HCT116 (cell line): ENCODE data around the gene LTA4H. TPM values are rescaled to one million over a fixed set of nuclear protein-coding genes. Genes with fewer than 3 reads are reported as not detected.

ENCODE experiments used
- ATAC-seq: fragments of 200-7000 bp; cut with Tn5 transposase; 2 replicates; pipeline ENCODE4 v1.9.1; 2020; ENCODE audit warnings: mild to moderate bottlenecking, moderate library complexity
- BruUV-seq: library from RNA; stranded (reverse); fragments of 400-500 nt; replicated peaks from 2 replicates; lab custom pipeline; 2021; lab: Mats Ljungman, UMichigan
- CTCF ChIA-PET: fragments of 300-600 bp; sonication (Branson Sonifier 250); formaldehyde crosslinking; loops from one replicate; lab custom pipeline; 2021; ENCODE audit warnings: antibody characterized with exemption; lab: Charles Lee
- POLR2A ChIA-PET: fragments of 300-600, 350-600 bp; sonication (Branson Sonifier 250); formaldehyde crosslinking; loops from one replicate; lab custom pipeline; 2021; ENCODE audit warnings: antibody characterized with exemption; lab: Charles Lee
- RAD21 ChIA-PET, 2 experiments: fragments of 300-600 bp; sonication (Branson Sonifier 250); formaldehyde crosslinking; loops; one replicate each; lab custom pipeline; 2023; ENCODE audit warnings: low total read pairs in 2 of 2; ENCODE audit not compliant: uncharacterized antibody in 2 of 2, unreplicated experiment in 2 of 2, low non-redundant PET in 1 of 2; lab: Charles Lee
- DNase-seq: peaks from one replicate; pipeline ENCODE4 v3.0.0-alpha.2; 2010; ENCODE audit warnings: low read depth, low spot score
- H2AFZ ChIP-seq: fragments of 200-600 bp; shearing (Covaris generic), sonication (generic); 2 replicates; pipeline ENCODE4 v1.6.1; 2017; ENCODE audit warnings: low read depth, mixed run types, mixed read lengths, antibody characterized with exemption, low read length; ENCODE audit not compliant: poor library complexity, severe bottlenecking
- H3K27ac ChIP-seq: 2 replicates; pipeline ENCODE4 v1.5.1; 2012; ENCODE audit warnings: low read depth, low read length
- H3K27me3 ChIP-seq: fragments of 200-600 bp; sonication (generic); 2 replicates; pipeline ENCODE4 v1.6.1; 2016; ENCODE audit warnings: mixed run types, low read length, mixed read lengths; ENCODE audit not compliant: insufficient read depth
- H3K36me3 ChIP-seq, 2 experiments: fragments of 200-500 bp in 1 of 2; fragments of 200-600 bp in 1 of 2; sonication (Bioruptor generic) in 1 of 2; sonication (generic) in 1 of 2; 2 replicates each; pipeline versions ENCODE4 v1.5.1 to v1.6.1; 2014 to 2016; ENCODE audit warnings: low read length in 2 of 2, inconsistent platforms in 1 of 2, mixed read lengths in 1 of 2, mixed run types in 1 of 2; ENCODE audit not compliant: insufficient read depth in 2 of 2, control insufficient read depth in 1 of 2
- H3K4me1 ChIP-seq, 2 experiments: fragments of 200-600 bp in 1 of 2; sonication (generic) in 1 of 2; 2 replicates each; pipeline versions ENCODE4 v1.5.1 to v1.6.1; 2012 to 2017; ENCODE audit warnings: low read length in 2 of 2, inconsistent platforms in 1 of 2, mild to moderate bottlenecking in 1 of 2, mixed read lengths in 1 of 2, mixed run types in 1 of 2, moderate library complexity in 1 of 2; ENCODE audit not compliant: insufficient read depth in 2 of 2, control insufficient read depth in 1 of 2
- H3K4me2 ChIP-seq: fragments of 200-600 bp; sonication (generic); 2 replicates; pipeline ENCODE4 v1.6.1; 2017; ENCODE audit warnings: mixed run types, low read length, mixed read lengths
- H3K4me3 ChIP-seq, 2 experiments: fragments of 200-600 bp in 1 of 2; sonication (generic) in 1 of 2; replicated peaks in 1 of 2; 2 replicates each; pipeline ENCODE4 v1.5.1; 2011 to 2016; ENCODE audit warnings: low read length in 2 of 2, control low read depth in 1 of 2, low read depth in 1 of 2, mild to moderate bottlenecking in 1 of 2, mixed read lengths in 1 of 2, mixed run types in 1 of 2
- H3K79me2 ChIP-seq: fragments of 200-600 bp; sonication (generic); 2 replicates; pipeline ENCODE4 v1.6.1; 2017; ENCODE audit warnings: mild to moderate bottlenecking, mixed run types, low read length, moderate library complexity, mixed read lengths; ENCODE audit not compliant: insufficient read depth
- H3K9ac ChIP-seq: fragments of 200-600 bp; sonication (generic); 2 replicates; pipeline ENCODE4 v1.6.1; 2016; ENCODE audit warnings: low read length, mixed read lengths
- H3K9me2 ChIP-seq: fragments of 200-600 bp; sonication (generic), shearing (Covaris generic); 2 replicates; pipeline ENCODE4 v1.6.1; 2017; ENCODE audit warnings: mixed run types, mild to moderate bottlenecking, moderate library complexity; ENCODE audit not compliant: insufficient read depth
- H3K9me3 ChIP-seq, 2 experiments: fragments of 200-500 bp in 1 of 2; fragments of 200-600 bp in 1 of 2; sonication (Bioruptor generic) in 1 of 2; sonication (generic) in 1 of 2; 2 replicates each; pipeline ENCODE4 v1.6.1; 2014 to 2017; ENCODE audit warnings: low read length in 2 of 2, mixed read lengths in 2 of 2, inconsistent platforms in 1 of 2, low read depth in 1 of 2, mild to moderate bottlenecking in 1 of 2, mixed run types in 1 of 2, moderate library complexity in 1 of 2; ENCODE audit not compliant: control insufficient read depth in 1 of 2, insufficient read depth in 1 of 2
- H4K20me1 ChIP-seq: fragments of 200-600 bp; sonication (generic), shearing (Covaris generic); 2 replicates; pipeline ENCODE4 v1.6.1; 2017; ENCODE audit warnings: mixed run types, mild to moderate bottlenecking, moderate library complexity; ENCODE audit not compliant: insufficient read depth
- CBX3 ChIP-seq: IDR thresholded peaks from 2 replicates; pipeline ENCODE4 v1.6.1; 2012; ENCODE audit warnings: low read depth
- CEBPB ChIP-seq: IDR thresholded peaks from 2 replicates; pipeline ENCODE4 v1.6.1; 2012; ENCODE audit warnings: low read depth
- EGR1 ChIP-seq: IDR thresholded peaks from 2 replicates; pipeline ENCODE4 v1.6.1; 2012; ENCODE audit warnings: low read depth
- EZH2phosphoT487 ChIP-seq: fragments of 200-600 bp; IDR thresholded peaks from 2 replicates; pipeline ENCODE4 v1.6.1; 2018; ENCODE audit warnings: antibody characterized with exemption, borderline replicate concordance
- FOSL1 ChIP-seq: IDR thresholded peaks from 2 replicates; pipeline ENCODE4 v1.6.1; 2012; ENCODE audit warnings: low read depth
- MAX ChIP-seq: IDR thresholded peaks from 2 replicates; pipeline ENCODE4 v1.6.1; 2012
- POLR2A ChIP-seq: IDR thresholded peaks from 2 replicates; pipeline ENCODE4 v1.7.0; 2011; ENCODE audit warnings: borderline replicate concordance; ENCODE audit not compliant: insufficient read depth, insufficient read length; ENCODE audit errors: extremely low read depth
- POLR2AphosphoS5 ChIP-seq: IDR thresholded peaks from 2 replicates; pipeline ENCODE4 v1.6.1; 2011; ENCODE audit warnings: mild to moderate bottlenecking, low read depth, low read length, moderate library complexity
- RAD21 ChIP-seq: IDR thresholded peaks from 2 replicates; pipeline ENCODE4 v1.6.1; 2012; ENCODE audit warnings: low read depth, mild to moderate bottlenecking
- SIN3A ChIP-seq: IDR thresholded peaks from 2 replicates; pipeline ENCODE4 v1.6.1; 2012; ENCODE audit warnings: low read depth
- YY1 ChIP-seq: IDR thresholded peaks from 2 replicates; pipeline ENCODE4 v1.6.1; 2011; ENCODE audit warnings: low read length, low read depth, moderate library complexity, mild to moderate bottlenecking; ENCODE audit not compliant: insufficient replicate concordance; ENCODE audit errors: extremely low read depth
- ZBTB33 ChIP-seq: IDR thresholded peaks from 2 replicates; pipeline ENCODE4 v1.6.1; 2011; ENCODE audit warnings: mild to moderate bottlenecking, low read length, moderate library complexity; ENCODE audit not compliant: insufficient replicate concordance; ENCODE audit errors: extremely low read depth
- ZFX ChIP-seq: fragments of 450-650 bp; IDR thresholded peaks from 2 replicates; pipeline ENCODE4 v1.6.1; 2017
- intact Hi-C: fragments of 100-400 bp; cut with micrococcal nuclease; formaldehyde crosslinking; loops from 2 replicates; pipeline ENCODE4 v1.10.0; 2022
- total RNA-seq: library from RNA; stranded (reverse); gene quantifications from one replicate; pipeline ENCODE4 v1.2.1, GENCODE V29; 2021; ENCODE audit not compliant: unreplicated experiment
- TF ChIP-seq, protein P1 (sequence below), 3 experiments: fragments of 200-600 bp in 1 of 3; sonication (generic) in 1 of 3; IDR thresholded peaks in 2 of 3; conservative IDR thresholded peaks in 1 of 3; 2 replicates each; pipeline ENCODE4 v1.5.1; 2012 to 2017; ENCODE audit warnings: low read depth in 2 of 3, low read length in 2 of 3, antibody characterized with exemption in 1 of 3, borderline replicate concordance in 1 of 3, control low read depth in 1 of 3, mild to moderate bottlenecking in 1 of 3, mixed read lengths in 1 of 3, mixed run types in 1 of 3, moderate library complexity in 1 of 3; ENCODE audit not compliant: insufficient read depth in 1 of 3
- TF ChIP-seq, protein P2 (sequence below): IDR thresholded peaks from 2 replicates; pipeline ENCODE4 v1.6.1; 2012

Gene LTA4H
- total RNA-seq, 1 experiment from 2014 or later = 163 TPM

DNA sequence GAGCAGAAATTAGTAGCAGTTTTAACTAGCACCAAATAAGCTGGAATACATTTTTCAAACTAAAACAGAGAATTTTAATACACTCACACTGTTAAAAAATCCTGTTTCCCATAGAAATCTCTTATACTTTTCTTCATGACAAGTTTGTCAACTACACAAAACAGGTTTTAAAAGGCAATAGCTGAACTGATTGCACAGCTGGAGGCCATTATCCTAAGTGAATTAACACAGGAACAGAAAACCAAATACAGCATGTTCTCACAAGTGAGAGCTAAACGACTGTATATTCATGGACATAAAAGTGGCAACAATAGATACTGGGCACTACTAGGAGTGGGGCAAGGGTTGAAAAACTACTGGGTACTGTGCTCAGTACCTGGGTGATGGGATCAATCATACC, 27.7 kb downstream of the LTA4H start:
- RAD21 ChIA-PET = no interaction called here
- no peak overlapping the region for H3K4me2 ChIP-seq
- H3K27ac ChIP-seq = no peak overlapping the region
- H3K9ac ChIP-seq = no peak overlapping the region
- CTCF ChIA-PET = interaction anchor here (1.0 kb wide), 1 partner anchor 9 kb away, joined by 4 read pairs; no protein-coding TSS in a partner anchor
- H3K4me3 ChIP-seq = no peak overlapping the region
- no peaks in the 10 kb centered on the region for H3K79me2 ChIP-seq
- H2AFZ ChIP-seq = no peak overlapping the region
- POLR2A ChIA-PET = no interaction called here
- DNase-seq = no peak
- no peaks in the 10 kb centered on the region for H3K4me1 ChIP-seq
- H4K20me1 ChIP-seq = no peaks in the 10 kb centered on the region
- ATAC-seq = no peak
- TF ChIP-seq, protein P1, sequence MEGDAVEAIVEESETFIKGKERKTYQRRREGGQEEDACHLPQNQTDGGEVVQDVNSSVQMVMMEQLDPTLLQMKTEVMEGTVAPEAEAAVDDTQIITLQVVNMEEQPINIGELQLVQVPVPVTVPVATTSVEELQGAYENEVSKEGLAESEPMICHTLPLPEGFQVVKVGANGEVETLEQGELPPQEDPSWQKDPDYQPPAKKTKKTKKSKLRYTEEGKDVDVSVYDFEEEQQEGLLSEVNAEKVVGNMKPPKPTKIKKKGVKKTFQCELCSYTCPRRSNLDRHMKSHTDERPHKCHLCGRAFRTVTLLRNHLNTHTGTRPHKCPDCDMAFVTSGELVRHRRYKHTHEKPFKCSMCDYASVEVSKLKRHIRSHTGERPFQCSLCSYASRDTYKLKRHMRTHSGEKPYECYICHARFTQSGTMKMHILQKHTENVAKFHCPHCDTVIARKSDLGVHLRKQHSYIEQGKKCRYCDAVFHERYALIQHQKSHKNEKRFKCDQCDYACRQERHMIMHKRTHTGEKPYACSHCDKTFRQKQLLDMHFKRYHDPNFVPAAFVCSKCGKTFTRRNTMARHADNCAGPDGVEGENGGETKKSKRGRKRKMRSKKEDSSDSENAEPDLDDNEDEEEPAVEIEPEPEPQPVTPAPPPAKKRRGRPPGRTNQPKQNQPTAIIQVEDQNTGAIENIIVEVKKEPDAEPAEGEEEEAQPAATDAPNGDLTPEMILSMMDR (IDR thresholded peaks at IDR 0.05 in 2 of 3, conservative IDR thresholded peaks at IDR 0.05 in 1 of 3; ENCODE audit: borderline replicate concordance in 1 of 3, insufficient read depth in 1 of 3, low read depth in 2 of 3, low read length in 2 of 3) = no peak
- no peak for TF ChIP-seq POLR2A
- TF ChIP-seq CEBPB = no peak
- TF ChIP-seq FOSL1 = no peak
- TF ChIP-seq ZFX = no peak
- TF ChIP-seq MAX = no peak
- TF ChIP-seq CBX3 = no peak
- TF ChIP-seq YY1 = no peak
- no peak for TF ChIP-seq POLR2AphosphoS5
- no peak for TF ChIP-seq ZBTB33
- TF ChIP-seq, protein P2, sequence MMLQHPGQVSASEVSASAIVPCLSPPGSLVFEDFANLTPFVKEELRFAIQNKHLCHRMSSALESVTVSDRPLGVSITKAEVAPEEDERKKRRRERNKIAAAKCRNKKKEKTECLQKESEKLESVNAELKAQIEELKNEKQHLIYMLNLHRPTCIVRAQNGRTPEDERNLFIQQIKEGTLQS = no peak
- TF ChIP-seq EGR1 = no peak
- TF ChIP-seq SIN3A = no peak
- TF ChIP-seq RAD21 = no peak
- no peak for TF ChIP-seq EZH2phosphoT487
- BruUV-seq = no TSS peak
- peaks cover 26 to 66% of the 10 kb centered on the region in 2 experiments; a peak in 3 of 4 replicates for H3K36me3 ChIP-seq
- intact Hi-C loops = no loop called here
- H3K9me3 ChIP-seq = no peaks in the 10 kb centered on the region
- no peaks in the 10 kb centered on the region for H3K27me3 ChIP-seq
- no peaks in the 10 kb centered on the region for H3K9me2 ChIP-seq
